ENCODE data around the gene MARCKSL1.
"Not testable (repeated sequence)": the region's sequence is repeated elsewhere in the genome, so short reads cannot be mapped to it uniquely, and the experiment has no call there.

Gene MARCKSL1

DNA sequence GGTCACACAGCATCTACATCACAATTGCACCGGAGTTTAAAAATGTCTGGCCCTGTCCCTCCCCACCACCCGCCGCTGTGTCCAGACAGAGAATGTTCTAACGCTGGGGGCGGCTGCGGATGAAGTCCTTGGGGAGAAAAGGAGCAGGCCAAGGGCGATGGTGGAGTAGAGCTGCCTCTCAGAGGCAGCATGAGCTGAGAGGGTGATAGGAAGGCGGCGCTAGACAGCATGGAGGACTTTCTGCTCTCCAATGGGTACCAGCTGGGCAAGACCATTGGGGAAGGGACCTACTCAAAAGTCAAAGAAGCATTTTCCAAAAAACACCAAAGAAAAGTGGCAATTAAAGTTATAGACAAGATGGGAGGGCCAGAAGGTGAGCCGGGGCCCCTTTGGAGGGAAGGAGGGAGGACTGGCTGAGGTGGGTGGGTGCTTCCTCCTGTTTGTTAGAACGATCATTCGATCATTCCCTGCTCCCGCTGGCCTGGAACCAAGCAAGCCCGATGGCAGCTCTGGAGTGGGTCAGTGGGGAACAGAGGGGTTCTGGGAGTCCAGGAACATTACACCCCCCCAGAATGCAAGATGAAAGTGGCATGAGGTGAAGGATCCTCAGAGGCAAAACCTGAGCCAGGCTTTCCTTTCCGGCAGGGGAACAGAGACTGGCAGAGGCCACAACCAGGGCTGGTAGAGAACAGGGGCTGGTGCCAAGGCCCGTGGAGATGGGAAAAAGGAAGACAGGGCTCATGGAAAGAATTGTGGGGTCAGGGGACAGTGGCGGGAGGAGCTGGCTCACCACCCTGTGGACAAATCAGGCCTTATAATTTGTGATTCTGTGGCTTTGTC is 26.7 kb upstream of the MARCKSL1 start, which contains the start of the genes FAM229A and TSSK3:
TSS of gene FAM229A (minus strand) at position 12 of the 840 bp plus-strand sequence. CDS start 394 bp downstream, outside the sequence.
TSS of gene TSSK3 (plus strand) at position 66 of the 840 bp plus-strand sequence. CDS start at position 229, 163 bp downstream.
- 63% methylated on average over 17 of the region's 17 CpGs for WGBS
- Histone ChIP-seq H3K9me3 (ENCODE audit: insufficient read depth, low read depth, low read length) (no peaks in the 10 kb centered on the region), H3K36me3 (ENCODE audit: insufficient read depth, low read length) (peaks cover 38% of the 10 kb centered on the region), H3K27ac (ENCODE audit: low read depth, low read length) (no peak within 1 kb of the TSS), H3K27me3 (ENCODE audit: insufficient read depth, low read length) (peaks cover 22% of the 10 kb centered on the region), H3K4me3 (ENCODE audit: low read length) (peak within 1 kb of the TSS; percentile 52), H3K4me1 (ENCODE audit: insufficient read depth, low read length) (0 out of 2 replicates have a peak, but pooled peaks cover 4% of the 10 kb centered on the region), H3K9ac (ENCODE audit: low read depth, low read length) (peak within 1 kb of the TSS; percentile 57)

DNA sequence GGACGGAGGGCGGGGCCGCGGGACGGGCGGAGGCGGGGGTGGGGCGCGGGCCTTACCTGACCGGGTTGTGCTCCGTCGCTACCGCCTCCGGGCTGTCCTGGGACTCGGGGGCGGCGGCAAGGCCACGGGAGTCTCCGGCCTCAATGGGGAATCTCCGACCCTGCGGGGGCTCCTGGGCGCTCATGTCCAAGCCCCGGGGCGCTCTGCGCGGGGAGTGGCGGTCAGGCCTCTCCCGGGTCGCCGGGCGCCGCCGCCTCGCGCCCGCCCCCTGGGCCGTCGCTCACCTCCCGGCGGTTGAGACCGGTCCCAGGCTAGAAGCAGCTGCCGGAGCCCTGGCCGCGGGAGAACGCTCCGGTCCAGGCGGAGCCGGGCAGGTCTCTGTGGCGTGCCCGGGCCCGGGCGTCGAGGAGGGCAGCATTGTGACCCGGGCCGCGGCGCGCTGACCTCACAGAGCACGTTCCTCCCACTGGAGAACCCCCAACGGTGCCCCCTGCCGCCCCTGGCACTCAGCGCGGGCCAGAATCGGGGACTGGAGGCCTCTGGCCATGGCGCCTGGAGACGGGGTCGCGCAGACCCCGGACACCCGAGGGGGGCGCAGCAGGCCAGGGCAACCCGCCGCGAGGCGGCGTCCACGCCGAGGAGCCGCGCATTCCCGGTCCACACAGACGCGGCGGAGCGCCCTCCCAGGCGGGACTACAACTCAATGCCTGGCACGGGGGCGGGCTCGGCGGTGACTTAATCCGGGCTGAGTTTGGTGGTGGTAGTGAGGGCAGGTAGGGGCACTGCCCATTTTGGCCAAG is 25.8 kb upstream of the MARCKSL1 start:
- 3% methylated on average over 90 of the region's 91 CpGs for WGBS
- H3K27ac ChIP-seq (ENCODE audit: low read depth, low read length): no peak overlapping the region
- H3K36me3 ChIP-seq (ENCODE audit: insufficient read depth, low read length): peaks cover 30% of the 10 kb centered on the region
- H3K27me3 ChIP-seq (ENCODE audit: insufficient read depth, low read length): peaks cover 22% of the 10 kb centered on the region
- H3K9me3 ChIP-seq (ENCODE audit: insufficient read depth, low read depth, low read length): no peaks in the 10 kb centered on the region
- peak overlapping the region; percentile 52 for H3K4me3 ChIP-seq (ENCODE audit: low read length)
- H3K4me1 ChIP-seq (ENCODE audit: insufficient read depth, low read length): 0 out of 2 replicates have a peak, but pooled peaks cover 4% of the 10 kb centered on the region
- peak overlapping the region; percentile 57 for H3K9ac ChIP-seq (ENCODE audit: low read depth, low read length)

DNA sequence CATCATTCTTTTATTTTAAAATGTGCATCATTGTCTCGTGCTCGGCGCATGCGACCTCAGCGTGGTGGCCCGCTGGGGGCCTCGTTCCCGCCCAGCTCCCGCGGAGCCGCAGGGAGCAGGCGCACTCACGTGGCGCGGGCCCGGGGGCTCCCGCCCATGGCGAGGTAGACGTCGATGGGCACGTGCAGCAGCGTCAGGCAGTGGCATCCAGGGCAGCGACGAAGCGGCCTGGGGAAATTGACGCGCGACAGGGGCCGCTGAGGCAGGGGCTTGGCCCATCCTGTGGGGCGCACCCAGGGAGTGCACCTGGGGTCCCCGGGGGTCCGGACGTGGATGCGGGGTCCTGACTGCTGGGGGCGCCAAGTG is 25.3 kb upstream of the MARCKSL1 start:
- 0 out of 2 replicates have a peak, but pooled peaks cover 4% of the 10 kb centered on the region for H3K4me1 ChIP-seq (ENCODE audit: insufficient read depth, low read length)
- no peak overlapping the region for H3K9ac ChIP-seq (ENCODE audit: low read depth, low read length)
- H3K27me3 ChIP-seq (ENCODE audit: insufficient read depth, low read length): peaks cover 22% of the 10 kb centered on the region
- no peaks in the 10 kb centered on the region for H3K9me3 ChIP-seq (ENCODE audit: insufficient read depth, low read depth, low read length)
- no peak overlapping the region for H3K4me3 ChIP-seq (ENCODE audit: low read length)
- H3K36me3 ChIP-seq (ENCODE audit: insufficient read depth, low read length): peaks cover 24% of the 10 kb centered on the region
- WGBS: 53% methylated on average over 35 of the region's 35 CpGs
- H3K27ac ChIP-seq (ENCODE audit: low read depth, low read length): no peak overlapping the region

DNA sequence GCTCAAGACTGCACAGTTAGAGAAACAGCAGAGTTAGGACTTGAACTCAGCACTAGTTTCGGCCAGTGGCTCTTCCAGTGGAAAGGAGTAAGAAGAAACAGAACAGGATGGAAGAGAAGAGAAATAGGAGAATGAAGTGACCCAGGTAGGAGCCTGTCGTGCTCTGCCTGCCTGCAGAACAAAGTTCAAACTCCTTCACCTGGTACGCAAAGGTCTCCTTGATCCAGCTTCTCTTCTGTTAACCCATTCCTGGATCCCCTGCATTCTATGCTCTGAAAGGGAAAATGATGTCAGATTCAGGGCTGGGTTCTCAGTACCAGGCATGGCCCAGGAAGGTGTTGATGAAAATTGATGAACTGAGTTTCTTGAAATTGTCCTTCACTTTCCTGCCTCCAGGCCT is 22.4 kb upstream of the MARCKSL1 start:
- H3K9me3 ChIP-seq (ENCODE audit: insufficient read depth, low read depth, low read length): no peaks in the 10 kb centered on the region
- peaks cover 4% of the 10 kb centered on the region; the same call in 1 of the 2 replicates for H3K4me1 ChIP-seq (ENCODE audit: insufficient read depth, low read length)
- WGBS: 86% methylated on average over 3 of the region's 3 CpGs
- no peak overlapping the region for H3K27ac ChIP-seq (ENCODE audit: low read depth, low read length)
- no peak overlapping the region for H3K4me3 ChIP-seq (ENCODE audit: low read length)
- H3K27me3 ChIP-seq (ENCODE audit: insufficient read depth, low read length): peaks cover 22% of the 10 kb centered on the region
- H3K9ac ChIP-seq (ENCODE audit: low read depth, low read length): no peak overlapping the region
- H3K36me3 ChIP-seq (ENCODE audit: insufficient read depth, low read length): no peaks in the 10 kb centered on the region; the same call in 1 of the 2 replicates

DNA sequence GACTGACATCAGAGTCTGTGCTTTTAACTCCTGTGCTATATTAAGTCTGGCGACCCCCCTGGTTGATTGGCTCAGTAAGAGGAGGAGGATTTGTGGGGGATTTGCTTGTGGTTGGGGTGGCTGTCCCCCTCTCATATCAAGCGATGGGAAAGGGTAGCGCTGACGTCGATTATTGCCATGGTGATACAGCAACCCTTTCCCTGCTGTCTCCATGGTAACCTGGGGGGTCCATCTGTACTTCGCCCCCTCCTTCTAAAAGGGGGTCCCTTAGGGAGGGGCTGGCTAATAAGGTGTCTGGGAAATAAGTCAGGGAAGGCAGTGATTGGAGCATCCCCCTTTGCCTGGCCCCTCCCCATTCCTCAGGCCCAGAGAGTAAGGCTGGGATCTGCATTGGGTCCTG is 21.6 kb upstream of the MARCKSL1 start:
- H3K27me3 ChIP-seq (ENCODE audit: insufficient read depth, low read length): peaks cover 22% of the 10 kb centered on the region
- H3K9ac ChIP-seq (ENCODE audit: low read depth, low read length): no peak overlapping the region
- peaks cover 1% of the 10 kb centered on the region; the same call in 1 of the 2 replicates for H3K4me1 ChIP-seq (ENCODE audit: insufficient read depth, low read length)
- no peak overlapping the region for H3K27ac ChIP-seq (ENCODE audit: low read depth, low read length)
- WGBS: 84% methylated on average over 6 of the region's 6 CpGs
- no peak overlapping the region for H3K4me3 ChIP-seq (ENCODE audit: low read length)
- H3K9me3 ChIP-seq (ENCODE audit: insufficient read depth, low read depth, low read length): no peaks in the 10 kb centered on the region
- H3K36me3 ChIP-seq (ENCODE audit: insufficient read depth, low read length): no peaks in the 10 kb centered on the region

DNA sequence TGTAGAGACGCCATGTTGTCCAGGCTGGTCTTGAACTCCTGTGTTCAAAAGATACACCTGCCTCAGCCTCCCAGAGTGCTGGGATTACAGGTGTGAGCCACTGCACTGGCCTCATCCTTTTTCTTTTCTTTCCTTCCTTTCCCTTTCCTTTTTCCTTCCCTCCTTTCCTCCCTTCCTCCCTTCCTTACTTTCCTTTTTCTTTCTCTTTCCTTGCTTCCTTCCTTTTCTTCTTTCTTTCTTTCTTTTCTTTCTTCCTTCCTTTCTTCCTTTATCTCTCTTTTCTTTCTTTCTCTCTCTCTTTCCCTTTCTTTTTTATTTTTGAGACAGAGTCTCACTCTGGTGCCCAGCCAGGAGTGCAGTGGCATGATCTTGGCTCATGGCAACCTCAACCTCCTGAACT is 20.4 kb upstream of the MARCKSL1 start:
- Histone ChIP-seq H3K27me3 (ENCODE audit: insufficient read depth, low read length) (peaks cover 11% of the 10 kb centered on the region), H3K9ac (ENCODE audit: low read depth, low read length) (no peak overlapping the region), H3K9me3 (ENCODE audit: insufficient read depth, low read depth, low read length) (no peaks in the 10 kb centered on the region), H3K27ac (ENCODE audit: low read depth, low read length) (no peak overlapping the region), H3K4me1 (ENCODE audit: insufficient read depth, low read length) (no peaks in the 10 kb centered on the region; the same call in 1 of the 2 replicates), H3K36me3 (ENCODE audit: insufficient read depth, low read length) (no peaks in the 10 kb centered on the region), H3K4me3 (ENCODE audit: low read length) (no peak overlapping the region)
- 84% methylated on average over 1 of the region's 1 CpG for WGBS

DNA sequence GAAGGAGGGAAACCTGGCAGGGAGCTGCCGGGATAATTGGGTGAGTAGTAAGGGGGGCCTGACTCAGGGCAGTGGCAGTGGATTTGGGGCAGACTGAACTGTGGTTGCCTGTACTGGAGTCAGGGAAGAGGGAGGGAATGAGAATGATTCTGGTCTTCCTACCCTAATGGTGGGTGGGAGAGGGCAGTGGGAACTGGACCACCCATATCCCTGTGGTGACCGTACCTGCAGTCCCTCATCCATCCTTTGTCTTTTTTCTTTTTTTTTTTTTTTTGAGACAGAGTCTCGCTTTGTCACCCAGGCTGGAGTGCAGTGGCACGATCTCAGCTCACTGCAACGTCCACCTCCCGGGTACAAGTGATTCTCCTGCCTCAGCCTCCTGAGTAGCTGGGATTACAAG is 19.7 kb upstream of the MARCKSL1 start:
- H3K27ac ChIP-seq (ENCODE audit: low read depth, low read length); H3K4me1 ChIP-seq (ENCODE audit: insufficient read depth, low read length); H3K9ac ChIP-seq (ENCODE audit: low read depth, low read length); H3K9me3 ChIP-seq (ENCODE audit: insufficient read depth, low read depth, low read length); H3K36me3 ChIP-seq (ENCODE audit: insufficient read depth, low read length); H3K4me3 ChIP-seq (ENCODE audit: low read length); H3K27me3 ChIP-seq (ENCODE audit: insufficient read depth, low read length): not testable (repeated sequence)
- 91% methylated on average over 6 of the region's 6 CpGs for WGBS

DNA sequence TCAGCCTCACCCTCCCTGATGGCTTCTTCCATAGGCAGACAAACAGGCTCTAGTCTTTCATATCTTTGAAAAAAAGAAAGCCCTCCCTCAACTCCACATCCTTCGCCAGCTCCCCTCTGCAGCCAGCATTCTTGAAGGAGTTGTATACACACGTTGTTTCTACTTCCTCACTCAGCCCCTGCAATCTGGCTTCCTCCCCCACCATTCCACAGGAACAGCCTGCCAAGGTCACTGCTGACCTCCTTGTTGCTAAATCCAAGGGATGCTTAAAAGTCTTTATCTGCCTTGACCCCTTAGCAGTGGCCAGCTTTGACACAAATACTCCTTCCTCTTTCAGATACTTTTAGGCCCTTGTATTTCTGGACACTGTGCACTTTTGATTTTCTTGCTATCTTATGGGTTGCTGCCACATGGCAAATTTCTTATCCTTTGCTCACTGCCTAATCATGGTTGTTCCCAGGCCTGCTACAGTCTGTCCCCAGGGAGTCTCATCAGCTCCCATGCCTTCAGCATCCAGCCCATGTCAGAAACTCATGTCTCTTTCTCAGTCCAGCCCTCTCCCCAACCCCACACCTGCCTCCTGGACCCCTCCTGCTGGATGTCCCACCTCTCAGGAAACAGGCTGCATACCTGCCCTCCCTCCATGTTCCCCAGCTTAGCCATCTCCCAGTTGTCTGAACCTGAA is 18.0 kb upstream of the MARCKSL1 start:
- H3K36me3 ChIP-seq (ENCODE audit: insufficient read depth, low read length): no peaks in the 10 kb centered on the region
- 48% methylated on average over 2 of the region's 2 CpGs for WGBS
- no peaks in the 10 kb centered on the region; the same call in 1 of the 2 replicates for H3K4me1 ChIP-seq (ENCODE audit: insufficient read depth, low read length)
- H3K27ac ChIP-seq (ENCODE audit: low read depth, low read length): no peak overlapping the region
- H3K9ac ChIP-seq (ENCODE audit: low read depth, low read length): no peak overlapping the region
- peaks cover 6% of the 10 kb centered on the region for H3K9me3 ChIP-seq (ENCODE audit: insufficient read depth, low read depth, low read length)
- no peak overlapping the region for H3K4me3 ChIP-seq (ENCODE audit: low read length)
- peaks cover 11% of the 10 kb centered on the region for H3K27me3 ChIP-seq (ENCODE audit: insufficient read depth, low read length)

DNA sequence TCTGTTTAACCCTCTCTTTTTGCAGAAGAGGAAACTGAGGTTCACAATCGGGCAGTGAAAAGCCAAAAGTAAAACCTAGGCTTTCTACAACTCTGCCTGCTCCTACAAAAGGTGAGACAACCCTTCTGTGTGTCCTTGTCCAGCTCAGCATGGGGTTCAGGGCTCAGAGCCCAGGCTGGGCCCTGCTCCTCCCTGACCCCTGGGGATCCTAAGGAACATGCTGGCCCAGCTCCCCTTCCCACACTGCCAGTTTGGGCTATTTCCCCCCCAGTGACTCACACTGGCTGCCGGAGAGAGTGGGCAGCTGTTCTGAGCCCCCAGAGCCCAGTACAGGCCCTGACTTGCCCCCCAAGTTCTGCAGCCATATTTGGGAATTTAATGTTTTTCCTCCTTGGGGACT is 17.4 kb upstream of the MARCKSL1 start:
- peaks cover 11% of the 10 kb centered on the region for H3K27me3 ChIP-seq (ENCODE audit: insufficient read depth, low read length)
- H3K36me3 ChIP-seq (ENCODE audit: insufficient read depth, low read length): no peaks in the 10 kb centered on the region
- no peak overlapping the region for H3K9ac ChIP-seq (ENCODE audit: low read depth, low read length)
- 80% methylated on average over 2 of the region's 2 CpGs for WGBS
- H3K4me3 ChIP-seq (ENCODE audit: low read length): no peak overlapping the region
- H3K27ac ChIP-seq (ENCODE audit: low read depth, low read length): no peak overlapping the region
- no peaks in the 10 kb centered on the region; the same call in 1 of the 2 replicates for H3K4me1 ChIP-seq (ENCODE audit: insufficient read depth, low read length)
- peaks cover 6% of the 10 kb centered on the region for H3K9me3 ChIP-seq (ENCODE audit: insufficient read depth, low read depth, low read length)

DNA sequence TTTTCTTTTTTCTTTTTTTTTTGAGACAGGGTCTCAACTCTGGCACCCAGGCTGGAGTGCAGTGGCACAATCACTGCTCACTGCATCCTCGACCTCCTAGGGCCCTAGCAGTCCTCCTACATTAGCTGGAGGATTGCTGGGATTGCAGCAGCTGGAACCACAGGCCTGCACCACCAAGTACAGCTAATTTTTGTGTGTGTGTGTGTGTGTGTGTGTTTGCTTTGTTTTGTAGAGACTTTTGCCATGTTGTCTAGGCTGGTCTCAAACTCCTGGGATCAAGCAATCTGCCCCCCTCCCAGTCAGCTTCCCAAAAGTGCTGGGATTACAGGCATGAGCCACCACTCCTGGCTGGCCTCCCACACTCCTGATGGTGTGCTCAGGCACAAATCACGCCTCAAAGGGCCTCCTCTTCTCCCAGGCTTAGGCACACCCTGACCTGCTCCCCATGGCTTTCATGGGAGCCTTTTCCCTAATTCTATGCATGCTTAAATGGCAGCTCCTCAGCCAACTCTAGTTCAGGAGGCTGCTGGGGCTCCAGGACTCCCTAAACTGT is 16.9 kb upstream of the MARCKSL1 start:
- no peak overlapping the region for H3K9ac ChIP-seq (ENCODE audit: low read depth, low read length)
- H3K9me3 ChIP-seq (ENCODE audit: insufficient read depth, low read depth, low read length): peaks cover 6% of the 10 kb centered on the region
- H3K27ac ChIP-seq (ENCODE audit: low read depth, low read length): no peak overlapping the region
- H3K36me3 ChIP-seq (ENCODE audit: insufficient read depth, low read length): no peaks in the 10 kb centered on the region
- peaks cover 11% of the 10 kb centered on the region for H3K27me3 ChIP-seq (ENCODE audit: insufficient read depth, low read length)
- H3K4me1 ChIP-seq (ENCODE audit: insufficient read depth, low read length): no peaks in the 10 kb centered on the region; the same call in 1 of the 2 replicates
- WGBS: 89% methylated on average over 2 of the region's 2 CpGs
- H3K4me3 ChIP-seq (ENCODE audit: low read length): no peak overlapping the region
